HG02798 (cell line): ENCODE results near the gene GGACT.

Experiments
- ATAC-seq: cut with Tn5 transposase; IDR thresholded peaks from one replicate; pipeline ENCODE4 v1.9.1; 2021; ENCODE audit warnings: mild to moderate bottlenecking; ENCODE audit not compliant: unreplicated experiment, poor library complexity

Gene GGACT

DNA sequence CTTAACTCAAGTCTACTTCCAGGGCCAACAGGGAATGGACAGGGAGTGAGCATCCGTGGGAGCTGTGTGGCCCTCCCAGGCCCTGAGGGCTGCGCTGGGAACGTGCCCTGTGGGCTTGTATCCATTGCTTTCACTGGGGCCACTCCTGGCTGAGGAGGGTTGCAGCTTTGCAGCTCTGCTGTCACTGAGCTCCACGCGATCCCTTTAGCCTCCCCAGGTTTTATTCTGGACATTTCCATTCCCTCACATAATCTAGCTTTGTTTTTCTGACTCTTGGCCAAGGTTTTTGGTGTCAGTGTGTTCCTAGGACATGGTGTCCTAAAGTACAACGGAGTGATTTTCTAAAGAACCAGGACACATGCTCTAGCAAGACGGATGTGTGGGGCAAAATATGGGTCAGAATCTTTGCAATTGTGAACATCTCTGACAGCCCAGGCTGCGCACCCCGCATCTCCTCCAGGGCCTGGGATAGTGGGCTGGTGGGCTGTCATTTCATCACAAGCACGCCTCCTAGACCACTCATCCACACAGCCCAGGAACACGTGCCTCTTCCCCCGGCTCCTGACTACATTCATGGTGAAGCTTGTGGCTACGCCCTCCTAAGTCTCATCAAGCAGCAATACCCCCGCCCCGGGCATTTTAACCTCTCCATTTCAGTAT lies 28.0 kb downstream of the GGACT start:
- no peak for ATAC-seq

DNA sequence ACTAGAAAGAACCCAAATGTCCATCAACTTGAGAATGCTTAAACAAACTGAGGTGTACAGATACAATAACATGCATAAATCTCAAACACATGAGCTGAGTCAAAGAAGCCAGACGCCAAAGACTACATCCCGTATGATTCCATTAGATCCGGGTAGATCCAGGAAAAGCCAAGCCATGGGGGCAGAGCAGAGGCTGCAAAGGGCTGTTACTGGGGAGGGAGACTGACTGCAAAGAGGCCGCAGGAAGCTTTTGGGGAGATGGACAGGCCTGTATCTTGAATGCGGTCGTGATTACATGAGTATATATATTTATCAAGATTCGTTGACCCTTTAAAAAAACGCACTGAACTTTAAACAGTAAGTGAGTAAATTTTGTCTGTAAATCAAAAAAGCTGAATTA lies 28.7 kb downstream of the GGACT start:
- no peak for ATAC-seq

GRCh38 chr13:100552755-100553154 lies 35.8 kb downstream of the GGACT start:
- ATAC-seq = no peak

- no peak for ATAC-seq
These were observed 39.3 kb downstream of the GGACT start for GRCh38 chr13:100549316-100549715.

DNA sequence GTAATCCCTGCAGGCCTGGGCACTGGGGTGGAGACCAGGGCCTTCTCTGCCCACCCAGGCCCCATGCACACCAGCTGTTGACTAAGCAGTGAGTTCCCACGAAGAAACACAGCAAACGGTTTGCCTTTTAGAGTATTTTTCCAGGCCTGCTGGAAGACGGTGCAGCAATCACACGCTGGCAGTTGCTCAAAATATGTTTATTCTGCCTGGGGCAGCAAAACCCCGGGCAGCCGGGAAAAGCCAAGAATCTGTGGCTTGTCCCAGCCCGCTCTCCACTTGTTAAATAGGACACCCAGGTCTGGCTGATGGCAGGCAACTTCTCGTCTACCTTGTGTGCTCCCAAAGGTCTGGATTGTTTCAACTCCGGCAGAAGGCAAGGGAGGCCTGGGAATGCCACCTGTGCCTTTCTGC lies 40.8 kb downstream of the GGACT start:
- no peak for ATAC-seq

DNA sequence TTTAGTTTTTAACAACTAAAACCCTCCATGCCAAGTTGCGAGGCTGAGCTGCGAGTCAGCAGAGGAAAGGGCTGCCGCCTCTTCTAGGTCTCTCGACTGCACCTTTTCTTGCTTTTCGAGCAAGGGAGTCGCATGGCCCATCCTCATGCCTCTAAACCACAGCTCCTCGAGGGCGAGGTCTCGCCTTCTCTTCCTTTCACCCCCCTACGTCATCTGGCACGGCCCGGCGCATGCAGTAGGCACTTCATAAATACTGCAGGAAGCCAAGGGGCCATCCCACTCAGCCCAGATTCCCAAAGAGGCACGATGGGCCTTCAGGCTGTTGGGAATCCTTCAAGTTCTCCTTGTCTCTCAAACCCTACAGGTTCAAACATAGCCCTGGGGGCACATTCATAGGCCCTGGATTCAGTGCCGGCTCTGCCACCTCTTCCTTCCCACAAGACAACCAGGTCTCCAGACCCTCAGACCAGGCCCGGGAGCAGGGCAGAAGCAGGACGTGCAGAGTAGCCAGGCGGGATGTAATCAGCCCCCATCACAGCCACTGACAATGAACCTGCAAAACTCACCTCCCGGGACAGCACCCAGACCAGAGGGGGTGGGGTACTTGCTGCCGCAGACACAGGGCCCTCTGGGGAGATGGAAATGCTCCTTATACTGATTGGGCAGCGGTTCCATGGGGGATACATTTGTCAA lies 41.7 kb downstream of the GGACT start:
- no peak for ATAC-seq

DNA sequence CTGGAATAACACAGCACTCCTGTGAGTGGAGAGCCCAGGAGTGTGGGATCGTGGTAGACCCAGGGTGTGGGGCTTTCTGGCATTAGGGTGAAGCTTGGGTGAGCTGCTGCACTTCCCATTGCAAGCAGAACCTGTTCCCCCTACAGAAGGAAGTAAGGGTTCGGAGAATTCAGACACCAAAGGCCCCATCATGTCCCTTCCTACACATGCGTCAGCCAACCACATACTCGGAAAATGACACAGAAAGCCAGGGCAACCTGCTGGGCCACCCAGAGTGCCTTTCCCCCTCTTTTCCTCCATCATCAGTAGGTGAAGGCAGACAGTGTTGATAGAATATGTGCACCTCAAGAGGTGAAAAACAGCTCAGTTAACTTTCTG lies 42.9 kb downstream of the GGACT start:
- ATAC-seq = no peak

- no peak for ATAC-seq
These were observed 43.5 kb downstream of the GGACT start for GRCh38 chr13:100544866-100545683.

DNA sequence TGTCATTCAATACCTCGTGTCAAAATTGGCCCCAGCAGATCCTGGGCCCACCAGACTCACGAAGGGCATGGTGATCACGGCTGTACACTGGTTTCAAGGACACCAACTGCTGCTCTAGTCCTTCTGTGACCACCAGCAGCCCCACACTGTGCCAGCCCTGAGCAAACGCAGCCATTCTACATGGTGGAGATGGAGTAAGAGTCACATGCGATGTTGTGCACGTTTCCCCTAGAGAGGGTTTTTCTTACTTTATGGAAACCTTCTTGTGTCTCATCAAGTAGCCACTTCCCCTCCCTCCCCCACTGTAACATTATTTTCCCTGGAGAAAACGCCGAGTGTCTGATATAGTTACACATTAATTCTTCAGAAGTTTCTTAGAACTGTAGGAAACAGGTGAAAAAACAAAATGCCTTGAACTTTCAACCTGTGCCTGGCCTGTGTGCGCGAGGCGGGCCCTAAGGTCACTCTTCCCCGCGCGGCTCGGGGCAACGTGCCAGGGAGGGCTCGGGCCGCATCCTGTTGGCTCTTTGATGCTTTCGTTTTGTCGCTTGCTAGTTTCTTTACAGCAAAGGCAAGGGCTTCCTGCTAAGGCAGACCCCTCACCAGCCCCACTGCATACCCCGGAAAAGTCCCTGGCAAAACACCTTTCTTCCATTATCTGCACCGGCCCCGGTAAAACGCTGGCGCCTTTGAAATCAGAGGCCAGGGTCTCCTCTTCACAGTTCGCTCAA lies 44.6 kb downstream of the GGACT start:
- ATAC-seq = no peak

DNA sequence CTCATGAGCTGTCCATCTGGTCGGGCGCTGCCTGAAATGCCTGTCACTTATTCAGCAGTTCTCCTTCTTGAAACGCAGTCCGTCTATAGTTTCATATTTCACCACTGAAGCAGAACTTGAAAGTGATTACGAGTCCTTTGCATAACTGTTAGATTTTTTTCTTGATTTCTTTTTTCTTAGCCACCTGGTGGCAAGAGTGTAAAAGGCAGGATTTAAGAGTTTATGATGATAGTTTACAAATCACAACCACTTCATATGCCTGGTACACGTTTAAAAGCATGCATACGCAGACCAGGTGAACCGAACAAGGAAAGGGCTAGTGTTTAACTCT lies 45.8 kb downstream of the GGACT start:
- ATAC-seq = peak; percentile 93

DNA sequence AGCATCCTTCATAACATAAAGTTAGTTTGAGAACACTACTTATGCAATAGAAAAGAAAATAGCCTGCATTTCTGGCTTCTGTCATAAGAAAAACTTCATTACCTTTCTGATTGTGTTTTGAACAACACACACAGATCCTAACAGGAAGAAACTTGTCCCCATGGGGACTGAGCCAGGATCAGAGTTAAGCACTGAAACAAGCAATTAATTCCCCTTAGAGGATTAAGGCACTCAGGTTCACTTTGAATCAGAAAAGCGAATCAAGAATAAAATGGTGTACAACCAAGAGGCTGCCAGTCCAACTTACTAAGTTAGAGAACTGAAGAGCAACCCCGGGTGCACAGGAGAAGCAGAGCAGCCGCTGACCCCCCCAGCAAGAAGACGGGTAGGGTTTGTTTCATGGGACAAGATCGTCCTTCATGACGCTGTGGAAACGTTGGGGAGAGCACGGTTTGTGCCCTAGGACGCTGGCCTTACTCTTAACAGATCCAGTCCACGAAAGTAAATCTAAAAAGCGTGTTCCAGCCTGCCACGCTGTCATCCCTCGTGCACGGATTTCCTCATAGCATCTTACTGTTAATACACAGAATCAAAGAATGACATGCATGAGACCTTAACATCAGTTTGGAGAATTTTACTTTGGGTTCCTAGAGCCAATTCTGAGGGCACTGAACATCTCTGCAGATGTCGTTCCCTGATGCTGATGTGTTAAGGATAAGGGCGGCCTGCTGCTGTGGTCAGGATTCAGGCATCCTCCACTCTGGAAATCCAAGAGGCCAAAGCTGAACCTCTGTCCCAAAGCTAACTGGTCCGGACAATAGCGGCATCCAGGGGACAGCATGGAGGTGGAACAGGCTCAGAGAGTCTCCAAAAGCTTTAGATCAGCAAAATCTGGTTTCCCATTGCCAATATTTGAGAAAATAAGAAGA lies 46.4 kb downstream of the GGACT start:
- ATAC-seq = no peak

GRCh38 chr13:100540621-100541020 lies 48.0 kb downstream of the GGACT start:
- ATAC-seq = no peak

DNA sequence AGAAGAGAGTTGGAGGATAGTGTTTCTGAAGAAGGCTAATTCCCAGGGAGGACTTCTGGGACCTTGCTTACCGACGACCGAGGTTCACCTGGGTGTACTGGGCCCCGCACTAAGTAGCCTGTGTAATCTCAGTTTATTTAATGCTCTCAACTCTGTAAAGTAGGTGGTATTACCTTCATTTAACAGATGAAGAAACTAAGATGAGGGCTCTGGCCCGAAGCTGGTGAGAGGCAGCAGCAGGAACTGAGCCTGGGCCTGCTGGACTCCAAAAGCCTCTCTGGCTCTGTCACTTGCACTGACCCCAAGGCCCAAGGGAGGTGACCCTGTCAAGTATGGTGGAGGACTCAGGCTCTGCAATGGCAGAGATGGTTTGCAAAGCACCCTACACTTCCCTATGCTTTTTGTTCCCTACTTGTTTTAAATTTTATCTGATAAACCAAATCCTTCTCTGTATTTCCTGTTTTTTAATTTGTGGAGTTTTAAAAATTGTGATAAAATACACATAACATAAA lies 50.6 kb downstream of the GGACT start:
- no peak for ATAC-seq

DNA sequence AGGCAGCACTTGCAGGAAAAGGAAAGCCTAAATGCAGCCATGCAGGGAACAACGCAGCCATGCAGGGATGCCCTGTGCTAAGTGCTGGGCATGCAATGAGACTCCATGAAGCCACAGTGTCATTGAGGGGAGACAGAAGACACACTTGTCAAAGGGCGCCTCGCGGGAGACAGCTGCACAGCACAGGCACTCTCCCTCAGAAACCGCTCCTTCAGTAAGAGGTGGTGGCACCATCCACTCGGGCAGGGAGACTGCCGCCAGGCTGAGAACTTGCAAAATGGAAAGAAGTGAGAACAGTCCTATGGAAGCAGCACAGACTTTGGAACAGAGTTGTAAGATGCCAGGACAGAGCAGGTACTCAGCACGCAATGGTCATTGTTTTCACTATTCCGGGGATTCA lies 51.1 kb downstream of the GGACT start:
- no peak for ATAC-seq

- ATAC-seq = no peak
These were observed 51.9 kb downstream of the GGACT start for GRCh38 chr13:100536643-100537180.

DNA sequence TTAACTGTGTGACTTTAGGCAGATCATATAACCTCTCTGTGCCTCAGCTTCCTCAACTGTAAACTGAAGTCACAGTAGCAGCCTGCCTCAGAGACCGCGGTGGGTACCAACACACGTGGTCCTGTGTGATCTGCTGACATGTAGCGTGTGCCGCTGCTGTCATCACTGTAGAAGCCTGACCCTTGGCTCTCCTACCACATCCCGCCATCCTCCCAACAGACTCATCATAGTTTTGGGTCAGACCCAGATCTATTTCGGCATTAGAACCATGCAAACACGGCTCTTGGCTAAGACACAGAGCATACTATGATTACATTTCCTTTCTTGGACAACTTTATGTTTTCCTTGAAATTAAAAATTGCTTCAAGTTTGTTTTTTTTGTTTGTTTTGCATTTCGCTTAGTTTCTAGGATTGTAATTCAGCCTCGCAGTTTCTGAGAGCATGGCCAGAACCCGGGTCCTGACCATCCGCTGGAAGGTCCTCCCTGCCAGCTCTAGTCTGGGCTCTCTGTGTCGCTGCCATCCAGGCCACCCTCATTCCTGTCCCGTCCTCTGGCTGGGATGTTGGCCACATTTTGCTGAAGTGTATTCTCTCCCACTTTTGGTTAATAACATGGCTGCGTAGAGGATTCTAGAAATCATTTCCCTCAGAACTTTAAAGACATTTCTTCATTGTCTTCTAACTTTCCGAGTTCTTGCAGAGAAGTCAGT lies 53.0 kb downstream of the GGACT start:
- no peak for ATAC-seq

DNA sequence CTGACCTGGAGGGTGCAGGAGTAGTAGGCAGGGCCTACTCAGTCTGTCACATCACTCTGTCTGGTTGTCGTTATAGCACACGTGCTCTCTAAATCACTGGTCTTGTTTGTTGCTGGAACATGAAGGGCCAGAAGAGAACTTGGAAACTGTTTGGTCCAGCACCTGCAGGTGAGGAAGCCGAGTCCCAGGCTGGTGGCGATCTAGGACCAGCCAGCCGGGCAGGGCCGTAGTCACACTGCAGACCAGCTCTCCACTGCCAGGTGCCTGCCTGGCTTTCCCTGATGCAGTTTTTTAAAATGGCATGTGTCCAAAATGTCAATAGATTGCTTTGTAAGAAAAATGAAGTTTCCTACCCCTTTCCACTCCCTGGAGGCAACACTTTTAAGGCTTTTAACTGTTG lies 53.7 kb downstream of the GGACT start:
- ATAC-seq = no peak

DNA sequence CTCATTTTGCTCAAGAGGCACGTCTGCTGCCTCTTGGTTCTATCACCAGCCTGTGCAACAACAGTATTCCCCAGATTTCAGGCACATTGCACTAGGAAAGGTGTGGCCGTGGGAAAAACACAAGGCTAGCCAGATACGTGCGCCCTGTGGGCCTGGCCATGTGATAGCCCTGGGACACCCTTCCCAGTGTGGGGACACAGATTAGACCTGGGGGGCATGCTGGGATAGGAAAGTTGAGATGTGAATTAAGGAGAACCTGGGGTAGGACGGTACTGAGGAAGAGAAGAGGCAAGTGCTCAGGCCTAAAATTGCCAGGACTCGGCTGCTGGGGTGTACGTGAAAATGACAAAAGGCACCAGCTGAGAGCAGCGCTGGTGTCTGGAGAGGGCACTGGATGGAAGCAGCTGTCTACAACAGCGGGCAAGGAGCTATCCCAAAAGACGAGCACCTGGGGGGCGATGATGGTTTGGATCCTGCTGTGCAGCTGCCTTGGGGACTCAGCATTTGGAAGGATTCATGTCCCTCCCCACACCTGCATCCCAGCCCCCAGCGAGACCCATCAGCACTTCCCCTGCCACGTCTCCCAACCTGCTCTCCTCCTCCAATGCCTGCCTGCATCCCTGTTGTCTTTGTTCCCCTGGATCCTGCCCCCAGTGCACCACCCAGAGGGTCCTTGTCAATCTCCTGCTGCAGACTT lies 54.3 kb downstream of the GGACT start:
- no peak for ATAC-seq
